ENCODE results near the gene RERE.

Gene RERE

DNA sequence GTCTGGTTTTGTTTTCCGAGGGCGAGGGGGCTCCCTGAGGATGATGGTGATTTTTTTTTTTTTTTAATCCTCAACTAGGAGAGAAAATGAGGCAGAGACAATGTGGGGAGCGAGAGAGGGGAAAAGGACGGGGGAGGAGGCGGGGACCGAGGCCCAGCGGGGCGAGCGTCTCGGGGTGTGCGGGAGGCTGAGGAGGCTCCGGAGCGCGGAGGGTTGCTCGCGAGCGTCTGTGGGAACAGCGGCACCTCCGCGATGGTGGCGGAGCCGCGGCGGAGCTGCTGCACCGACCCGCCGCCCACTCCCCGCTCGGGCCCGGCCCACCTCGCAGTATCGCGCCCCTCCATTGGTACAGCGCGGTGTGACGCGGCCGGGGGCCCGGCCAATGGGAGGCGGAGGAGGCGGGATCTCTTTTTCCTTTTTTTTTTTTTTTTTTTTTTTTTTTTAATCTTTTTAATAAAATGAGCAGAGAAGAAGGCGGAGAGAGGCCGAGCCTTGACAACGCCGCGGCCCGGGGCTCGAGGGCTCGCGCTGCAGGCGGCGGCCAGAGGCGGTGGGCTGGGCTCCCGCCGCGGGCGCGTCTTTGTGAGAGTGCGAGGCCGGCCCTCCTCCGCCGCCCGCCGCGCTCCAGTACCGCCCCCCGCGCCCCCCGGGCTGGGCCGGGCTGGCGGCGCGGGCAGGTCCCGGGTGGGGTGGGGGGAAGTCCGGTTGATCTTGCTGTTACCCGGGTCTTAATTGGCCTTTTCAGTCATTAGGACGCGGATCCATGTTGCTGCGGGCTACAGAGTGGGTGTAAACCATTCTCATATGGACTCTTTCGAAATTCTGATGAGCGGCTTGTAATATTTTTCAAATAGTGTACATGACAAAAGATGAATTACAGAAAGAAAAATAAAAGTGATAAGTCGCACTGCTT lies at the start of gene RERE:
Gene RERE (minus strand): TSS at position 229 of the 913 bp plus-strand sequence.
- Histone ChIP-seq H3K27me3 (ENCODE audit: control insufficient read depth in 5 of 5, insufficient read depth in 4 of 5, low read length in 5 of 5) (no peaks in the 10 kb centered on the region), H3K9me3 (ENCODE audit: control insufficient read depth in 5 of 5, low read length in 5 of 5) (no peaks in the 10 kb centered on the region), H3K9ac (ENCODE audit: low read length in 5 of 5) (peak within 1 kb of the TSS; percentile 79 to 97 (median 91)), H3K27ac (ENCODE audit: low read depth, low read length) (peak within 1 kb of the TSS; percentile 92), H3K36me3 (ENCODE audit: control insufficient read depth in 5 of 5, insufficient read depth in 5 of 5, low read length in 5 of 5) (no peaks in the 10 kb centered on the region), H3K4me1 (ENCODE audit: control insufficient read depth in 5 of 5, insufficient read depth in 5 of 5, low read length in 5 of 5) (peaks cover 0 to 57% (median 35%) of the 10 kb centered on the region in 5 donors), H3K4me3 (ENCODE audit: low read depth in 1 of 5, low read length in 5 of 5) (peak within 1 kb of the TSS; percentile 87 to 91 (median 88))

DNA sequence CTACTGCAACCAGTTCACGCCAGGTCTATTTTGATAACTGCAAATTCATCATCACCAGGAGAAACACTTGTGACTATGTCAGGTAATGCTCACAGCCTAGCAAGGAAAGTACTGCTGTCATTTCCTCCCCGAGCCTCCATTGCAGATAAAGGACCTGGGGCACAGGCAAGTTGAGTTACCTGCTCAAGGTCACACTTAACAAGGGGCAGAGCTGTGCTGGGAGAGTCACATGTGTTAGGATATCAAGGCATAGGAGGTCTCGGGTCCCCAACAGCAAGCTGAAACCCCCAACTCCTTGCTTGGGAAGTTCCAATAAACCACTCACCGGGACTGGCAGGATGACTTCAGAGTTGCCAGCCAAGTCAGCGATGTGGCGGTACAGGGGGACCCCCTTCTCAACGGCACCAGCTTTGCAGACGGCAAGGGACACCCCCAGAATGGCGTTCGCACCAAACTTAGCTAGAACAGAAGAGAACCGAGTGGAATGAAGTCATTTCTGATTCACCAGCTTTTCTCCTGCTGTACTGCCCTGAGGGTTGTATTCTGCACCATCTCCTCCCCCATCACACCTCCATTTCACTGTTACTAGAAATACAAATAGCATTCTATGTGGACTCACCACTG lies 49.5 kb upstream of the RERE start:
- peaks cover 4 to 15% (median 12%) of the 10 kb centered on the region in 5 donors for H3K4me1 ChIP-seq (ENCODE audit: control insufficient read depth in 5 of 5, insufficient read depth in 5 of 5, low read length in 5 of 5)
- no peaks in the 10 kb centered on the region for H3K9me3 ChIP-seq (ENCODE audit: control insufficient read depth in 5 of 5, low read length in 5 of 5)
- H3K27ac ChIP-seq (ENCODE audit: low read depth, low read length), result no peak overlapping the region
- no peak overlapping the region for H3K4me3 ChIP-seq (ENCODE audit: low read depth in 1 of 5, low read length in 5 of 5)
- peaks cover 12 to 98% (median 93%) of the 10 kb centered on the region in 5 donors for H3K36me3 ChIP-seq (ENCODE audit: control insufficient read depth in 5 of 5, insufficient read depth in 5 of 5, low read length in 5 of 5)
- no peaks in the 10 kb centered on the region for H3K27me3 ChIP-seq (ENCODE audit: control insufficient read depth in 5 of 5, insufficient read depth in 4 of 5, low read length in 5 of 5)
- H3K9ac ChIP-seq (ENCODE audit: low read length in 5 of 5), result no peak overlapping the region

DNA sequence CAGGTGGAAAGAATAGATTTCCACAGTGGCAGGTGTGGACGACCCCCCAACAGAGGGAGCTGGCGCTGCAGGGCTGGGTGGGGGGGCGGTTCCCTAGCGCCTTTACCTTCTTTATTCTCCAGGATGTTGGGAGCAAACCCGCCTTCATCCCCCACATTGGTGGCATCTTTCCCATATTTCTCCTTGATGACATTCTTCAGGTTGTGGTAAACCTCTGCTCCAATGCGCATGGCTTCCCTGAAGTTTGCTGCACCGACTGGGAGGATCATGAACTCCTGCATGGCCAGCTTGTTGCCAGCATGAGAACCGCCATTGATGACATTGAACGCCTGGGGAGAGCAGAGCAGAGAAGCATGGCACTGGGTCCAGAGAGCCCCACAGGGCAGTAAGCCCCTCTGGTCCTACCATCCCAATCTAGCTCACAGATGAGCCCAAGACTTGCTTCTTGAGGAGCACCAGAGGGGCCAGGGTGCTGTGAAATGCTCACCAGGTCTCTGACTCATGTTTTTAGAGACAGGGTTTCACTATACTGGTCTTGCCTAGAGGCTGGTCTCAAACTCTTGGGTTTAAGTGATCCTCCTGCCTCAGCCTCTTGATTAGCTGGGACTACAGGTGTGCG lies 48.8 kb upstream of the RERE start:
- no peak overlapping the region for H3K27ac ChIP-seq (ENCODE audit: low read depth, low read length)
- H3K9me3 ChIP-seq (ENCODE audit: control insufficient read depth in 5 of 5, low read length in 5 of 5), result no peaks in the 10 kb centered on the region
- H3K36me3 ChIP-seq (ENCODE audit: control insufficient read depth in 5 of 5, insufficient read depth in 5 of 5, low read length in 5 of 5), result peaks cover 12 to 98% (median 93%) of the 10 kb centered on the region in 5 donors
- H3K27me3 ChIP-seq (ENCODE audit: control insufficient read depth in 5 of 5, insufficient read depth in 4 of 5, low read length in 5 of 5), result no peaks in the 10 kb centered on the region
- H3K9ac ChIP-seq (ENCODE audit: low read length in 5 of 5), result no peak overlapping the region
- peaks cover 0 to 10% (median 9%) of the 10 kb centered on the region in 5 donors for H3K4me1 ChIP-seq (ENCODE audit: control insufficient read depth in 5 of 5, insufficient read depth in 5 of 5, low read length in 5 of 5)
- H3K4me3 ChIP-seq (ENCODE audit: low read depth in 1 of 5, low read length in 5 of 5), result no peak overlapping the region

DNA sequence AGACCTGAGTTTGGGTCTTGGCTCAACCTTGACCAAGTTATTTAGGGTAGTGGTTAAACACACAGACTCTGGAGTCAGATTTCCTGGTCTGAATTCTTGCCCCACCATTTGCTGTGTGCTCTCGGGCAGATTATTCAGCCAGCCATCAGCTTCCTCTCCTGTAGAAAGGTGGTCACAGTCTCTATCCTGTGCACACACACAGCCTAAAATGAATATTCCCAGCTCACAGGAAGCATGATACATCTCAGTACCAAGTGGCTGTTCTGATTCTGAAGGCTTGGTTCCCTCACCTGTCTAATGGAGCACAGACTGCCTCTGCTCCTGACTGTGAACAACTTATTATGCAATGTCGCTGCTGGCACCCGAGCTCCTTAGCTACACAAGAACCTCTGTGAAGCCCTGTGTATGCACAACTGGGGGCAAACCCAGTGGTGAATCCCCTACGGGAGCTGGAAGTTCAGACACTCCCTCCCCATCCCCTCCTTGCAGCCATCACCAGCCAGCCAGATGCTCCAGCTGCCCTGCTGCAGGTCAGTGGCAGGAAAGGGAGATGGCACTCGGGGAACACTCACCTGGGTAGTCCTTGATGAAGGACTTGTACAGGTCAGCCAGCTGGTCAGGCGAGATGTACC lies 47.4 kb upstream of the RERE start:
- H3K4me3 ChIP-seq (ENCODE audit: low read depth in 1 of 5, low read length in 5 of 5), result no peak overlapping the region
- H3K36me3 ChIP-seq (ENCODE audit: control insufficient read depth in 5 of 5, insufficient read depth in 5 of 5, low read length in 5 of 5), result peaks cover 14 to 97% (median 90%) of the 10 kb centered on the region in 5 donors
- H3K27ac ChIP-seq (ENCODE audit: low read depth, low read length), result no peak overlapping the region
- no peaks in the 10 kb centered on the region for H3K27me3 ChIP-seq (ENCODE audit: control insufficient read depth in 5 of 5, insufficient read depth in 4 of 5, low read length in 5 of 5)
- no peak overlapping the region for H3K9ac ChIP-seq (ENCODE audit: low read length in 5 of 5)
- H3K9me3 ChIP-seq (ENCODE audit: control insufficient read depth in 5 of 5, low read length in 5 of 5), result no peaks in the 10 kb centered on the region
- peaks cover 0 to 11% (median 6%) of the 10 kb centered on the region in 5 donors for H3K4me1 ChIP-seq (ENCODE audit: control insufficient read depth in 5 of 5, insufficient read depth in 5 of 5, low read length in 5 of 5)

DNA sequence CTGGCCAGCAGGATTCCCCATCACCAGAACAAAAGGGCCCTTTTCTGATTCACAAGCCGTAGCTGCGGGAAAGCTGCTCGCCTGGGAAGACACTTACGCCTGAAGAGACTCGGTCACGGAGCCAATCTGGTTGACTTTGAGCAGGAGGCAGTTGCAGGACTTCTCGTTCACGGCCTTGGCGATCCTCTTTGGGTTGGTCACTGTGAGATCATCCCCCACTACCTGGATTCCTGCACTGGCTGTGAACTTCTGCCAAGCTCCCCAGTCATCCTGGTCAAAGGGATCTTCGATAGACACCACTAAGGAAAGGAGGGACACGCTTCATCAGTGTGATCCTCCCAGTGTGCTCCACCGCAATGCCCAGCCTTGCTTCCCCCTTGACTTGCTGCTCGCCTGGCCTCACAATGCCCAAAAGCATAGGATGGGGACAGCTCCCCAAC lies 46.4 kb upstream of the RERE start:
- Histone ChIP-seq H3K27me3 (ENCODE audit: control insufficient read depth in 5 of 5, insufficient read depth in 4 of 5, low read length in 5 of 5) (no peaks in the 10 kb centered on the region), H3K4me3 (ENCODE audit: low read depth in 1 of 5, low read length in 5 of 5) (no peak overlapping the region), H3K9me3 (ENCODE audit: control insufficient read depth in 5 of 5, low read length in 5 of 5) (no peaks in the 10 kb centered on the region), H3K4me1 (ENCODE audit: control insufficient read depth in 5 of 5, insufficient read depth in 5 of 5, low read length in 5 of 5) (peaks cover 0 to 20% (median 14%) of the 10 kb centered on the region in 5 donors), H3K27ac (ENCODE audit: low read depth, low read length) (no peak overlapping the region), H3K9ac (ENCODE audit: low read length in 5 of 5) (no peak overlapping the region), H3K36me3 (ENCODE audit: control insufficient read depth in 5 of 5, insufficient read depth in 5 of 5, low read length in 5 of 5) (peaks cover 14 to 92% (median 82%) of the 10 kb centered on the region in 5 donors)

DNA sequence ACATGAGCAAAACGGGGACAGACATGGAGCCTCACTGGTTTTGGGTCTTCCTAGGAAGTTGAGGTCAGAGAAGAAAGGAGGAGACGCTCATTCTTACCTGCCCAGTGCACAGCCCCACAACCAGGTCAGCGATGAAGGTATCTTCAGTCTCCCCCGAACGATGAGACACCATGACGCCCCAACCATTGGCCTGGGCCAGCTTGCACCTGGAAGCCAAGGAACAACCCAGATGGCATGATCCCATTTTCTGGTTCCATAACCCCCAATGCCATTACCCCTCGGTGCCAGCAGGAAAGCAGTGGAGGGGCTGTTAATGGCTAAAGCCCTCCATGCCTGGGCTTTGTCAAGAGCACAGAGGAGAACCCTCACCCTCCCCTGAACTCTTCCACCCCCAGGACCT lies 45.7 kb upstream of the RERE start:
- no peak overlapping the region for H3K27ac ChIP-seq (ENCODE audit: low read depth, low read length)
- peaks cover 2 to 26% (median 21%) of the 10 kb centered on the region in 5 donors for H3K4me1 ChIP-seq (ENCODE audit: control insufficient read depth in 5 of 5, insufficient read depth in 5 of 5, low read length in 5 of 5)
- H3K4me3 ChIP-seq (ENCODE audit: low read depth in 1 of 5, low read length in 5 of 5), result no peak overlapping the region
- no peaks in the 10 kb centered on the region for H3K9me3 ChIP-seq (ENCODE audit: control insufficient read depth in 5 of 5, low read length in 5 of 5)
- H3K9ac ChIP-seq (ENCODE audit: low read length in 5 of 5), result no peak overlapping the region
- H3K27me3 ChIP-seq (ENCODE audit: control insufficient read depth in 5 of 5, insufficient read depth in 4 of 5, low read length in 5 of 5), result no peaks in the 10 kb centered on the region
- H3K36me3 ChIP-seq (ENCODE audit: control insufficient read depth in 5 of 5, insufficient read depth in 5 of 5, low read length in 5 of 5), result peaks cover 11 to 90% (median 83%) of the 10 kb centered on the region in 5 donors

DNA sequence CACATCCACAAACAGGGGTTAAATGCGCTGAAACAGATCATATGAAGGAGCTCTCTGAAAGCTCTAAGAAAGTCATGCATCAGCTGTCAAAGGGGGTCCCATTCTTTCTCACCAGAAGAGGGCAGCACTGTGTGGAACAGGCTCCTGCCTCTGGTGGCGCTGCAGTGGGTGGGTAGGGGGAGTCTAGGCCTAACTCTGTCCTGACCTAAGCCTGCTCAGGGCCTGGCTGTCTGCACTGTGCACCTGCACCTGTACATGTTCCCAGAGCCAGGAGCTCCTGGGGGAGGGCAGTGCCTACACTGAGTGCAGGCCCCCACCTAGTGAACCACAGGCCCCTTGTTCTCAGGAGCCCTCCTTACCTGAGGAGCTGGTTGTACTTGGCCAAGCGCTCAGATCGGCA lies 45.1 kb upstream of the RERE start:
- H3K9me3 ChIP-seq (ENCODE audit: control insufficient read depth in 5 of 5, low read length in 5 of 5), result no peaks in the 10 kb centered on the region
- peaks cover 6 to 90% (median 77%) of the 10 kb centered on the region in 5 donors for H3K36me3 ChIP-seq (ENCODE audit: control insufficient read depth in 5 of 5, insufficient read depth in 5 of 5, low read length in 5 of 5)
- H3K9ac ChIP-seq (ENCODE audit: low read length in 5 of 5), result no peak overlapping the region
- H3K4me1 ChIP-seq (ENCODE audit: control insufficient read depth in 5 of 5, insufficient read depth in 5 of 5, low read length in 5 of 5), result peaks cover 3 to 32% (median 27%) of the 10 kb centered on the region in 5 donors
- H3K4me3 ChIP-seq (ENCODE audit: low read depth in 1 of 5, low read length in 5 of 5), result no peak overlapping the region
- no peak overlapping the region for H3K27ac ChIP-seq (ENCODE audit: low read depth, low read length)
- no peaks in the 10 kb centered on the region for H3K27me3 ChIP-seq (ENCODE audit: control insufficient read depth in 5 of 5, insufficient read depth in 4 of 5, low read length in 5 of 5)

DNA sequence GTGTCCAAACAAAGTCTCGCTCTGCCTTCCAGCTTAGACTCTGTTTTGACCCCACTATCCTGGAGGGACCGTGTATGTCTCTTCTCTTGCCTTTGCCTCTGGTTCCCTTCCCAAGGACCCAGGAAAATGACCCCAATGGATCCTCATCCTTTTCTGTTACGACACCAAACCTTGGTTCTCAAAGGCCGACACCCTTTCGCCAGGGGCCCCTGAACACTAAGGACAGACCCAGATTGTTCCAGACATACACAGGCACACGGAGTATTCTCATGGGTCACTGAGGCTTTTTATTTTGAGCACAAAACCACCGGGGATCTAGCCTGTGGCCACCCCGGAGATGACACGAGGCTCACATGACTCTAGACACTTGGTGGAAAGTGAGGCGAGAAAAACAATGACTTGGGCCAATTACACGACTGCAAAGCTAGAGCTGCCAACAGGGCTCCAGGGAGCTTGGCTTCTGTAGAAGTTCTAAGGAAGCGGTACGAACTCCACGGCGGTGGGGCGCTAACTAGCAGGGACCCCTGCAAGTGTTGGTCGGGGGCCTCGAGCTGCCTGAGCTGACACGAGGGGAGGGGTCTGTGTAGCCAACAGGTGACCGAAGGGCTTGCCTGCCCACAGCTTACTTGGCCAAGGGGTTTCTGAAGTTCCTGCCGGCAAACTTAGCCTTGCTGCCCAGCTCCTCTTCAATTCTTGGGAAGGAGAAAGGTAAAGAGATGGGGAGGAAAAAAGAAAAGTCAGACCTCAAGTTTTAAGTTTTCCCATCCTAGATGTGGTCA lies 43.5 kb upstream of the RERE start:
- Histone ChIP-seq H3K9ac (ENCODE audit: low read length in 5 of 5) (no peak overlapping the region), H3K36me3 (ENCODE audit: control insufficient read depth in 5 of 5, insufficient read depth in 5 of 5, low read length in 5 of 5) (peaks cover 6 to 81% (median 67%) of the 10 kb centered on the region in 5 donors), H3K27me3 (ENCODE audit: control insufficient read depth in 5 of 5, insufficient read depth in 4 of 5, low read length in 5 of 5) (no peaks in the 10 kb centered on the region), H3K4me1 (ENCODE audit: control insufficient read depth in 5 of 5, insufficient read depth in 5 of 5, low read length in 5 of 5) (peaks cover 3 to 38% (median 31%) of the 10 kb centered on the region in 5 donors), H3K9me3 (ENCODE audit: control insufficient read depth in 5 of 5, low read length in 5 of 5) (no peaks in the 10 kb centered on the region), H3K27ac (ENCODE audit: low read depth, low read length) (peak overlapping the region; percentile 18), H3K4me3 (ENCODE audit: low read depth in 1 of 5, low read length in 5 of 5) (no peak overlapping the region)
